ENCODE data around the gene RSPH6A. TPM values are rescaled to one million over a fixed set of nuclear protein-coding genes. Genes with fewer than 3 reads are reported as not detected.

RSPH6A gene
- polyA plus RNA-seq, 1 donor from 2014 or later: not detected

DNA sequence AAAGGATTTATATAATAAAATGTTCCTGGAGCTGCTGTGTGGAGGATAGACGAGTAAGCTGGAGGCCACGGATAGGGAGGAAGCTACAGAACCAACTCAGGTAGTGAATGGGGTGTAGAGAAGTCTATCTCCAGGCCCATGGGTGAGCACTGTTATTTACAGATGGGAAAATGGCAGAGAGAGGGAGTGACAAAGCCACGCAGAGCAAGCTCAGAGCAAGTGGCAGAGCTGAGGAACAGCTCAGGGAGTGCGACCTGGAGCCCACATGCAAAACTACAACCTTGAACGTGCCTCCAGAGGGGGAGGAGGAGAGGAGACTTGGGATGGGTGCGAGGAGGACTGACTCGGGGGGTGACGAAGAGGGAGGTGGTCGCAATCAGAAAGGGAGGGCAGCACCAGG lies 13.4 kb upstream of the RSPH6A start:
- Histone ChIP-seq H2AFZ (ENCODE audit: low read depth, low read length) (no peak overlapping the region), H3K36me3 (ENCODE audit: insufficient read depth, low read length) (no peaks in the 10 kb centered on the region)

DNA sequence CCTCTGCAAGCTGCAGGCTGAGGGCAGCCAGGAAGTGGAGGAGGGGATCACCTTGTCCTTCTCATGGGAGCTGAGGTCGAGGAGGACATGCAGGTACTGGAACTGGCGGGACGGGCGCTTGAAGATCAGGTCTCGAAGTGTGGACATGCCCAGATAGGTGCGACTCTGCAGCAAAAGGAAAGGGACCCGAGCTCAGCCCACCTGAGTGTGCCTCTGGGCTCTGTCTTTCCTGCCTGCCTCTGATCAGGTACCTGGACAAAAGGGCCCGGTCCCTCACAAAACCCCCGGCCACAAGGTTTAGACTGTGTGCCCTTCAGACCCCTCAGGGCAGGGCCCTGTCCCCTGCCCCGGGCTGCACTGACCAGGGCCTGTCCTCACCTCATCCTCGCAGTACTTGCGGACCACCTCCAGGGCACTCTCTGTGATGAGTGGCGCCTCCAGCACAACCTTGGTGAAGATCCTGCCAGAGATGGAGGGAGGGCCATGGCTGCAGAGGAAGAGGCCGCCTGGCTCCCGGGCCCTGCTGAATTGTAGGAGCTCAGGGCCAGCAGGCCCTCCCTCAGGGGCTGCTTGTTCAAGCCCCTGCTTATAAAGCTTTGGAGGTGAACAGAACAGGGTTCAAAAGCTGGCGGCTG lies 12.5 kb upstream of the RSPH6A start:
- Histone ChIP-seq H3K27ac (ENCODE audit: low read length) (no peak overlapping the region), H3K9me2 (ENCODE audit: insufficient read depth, low read length) (no peaks in the 10 kb centered on the region), H3K79me2 (replicated peaks; ENCODE audit: insufficient read depth, low read length) (no peaks in the 10 kb centered on the region), H3K9ac (ENCODE audit: low read length) (no peak overlapping the region), H3K9me3 (ENCODE audit: low read length) (no peaks in the 10 kb centered on the region), H3K36me3 (ENCODE audit: insufficient read depth, low read length) (no peaks in the 10 kb centered on the region), H3K4me3 (ENCODE audit: low read length) (no peak overlapping the region), H3F3A (ENCODE audit: insufficient read depth, low read length, poor library complexity, severe bottlenecking) (no peaks in the 10 kb centered on the region), H3K27me3 (ENCODE audit: insufficient read depth, low read depth, low read length) (no peaks in the 10 kb centered on the region), H3K4me2 (ENCODE audit: low read length) (no peak overlapping the region), H2AFZ (ENCODE audit: low read depth, low read length) (no peak overlapping the region), H4K20me1 (ENCODE audit: insufficient read depth) (no peaks in the 10 kb centered on the region)
- no peak for TF ChIP-seq MXI1 (conservative IDR thresholded peaks at IDR 0.05; ENCODE audit: poor library complexity, severe bottlenecking)

More for the DNA sequence above, 13.4 kb upstream of the RSPH6A start:
- TF ChIP-seq SMC3 (conservative IDR thresholded peaks at IDR 0.05; ENCODE audit: poor library complexity) (no peak), POLR2AphosphoS5 (IDR thresholded peaks at IDR 0.05) (no peak), MXI1 (conservative IDR thresholded peaks at IDR 0.05; ENCODE audit: poor library complexity, severe bottlenecking) (no peak), TAF1 (IDR thresholded peaks at IDR 0.05; ENCODE audit: low read depth) (no peak), EP300 (conservative IDR thresholded peaks at IDR 0.05; ENCODE audit: poor library complexity, severe bottlenecking) (no peak), RAD21 (conservative IDR thresholded peaks at IDR 0.05) (no peak), EZH2 (IDR thresholded peaks at IDR 0.05; ENCODE audit: borderline replicate concordance, insufficient read depth, low read length, poor library complexity, severe bottlenecking) (no peak)
- TF ChIP-seq, protein P1, sequence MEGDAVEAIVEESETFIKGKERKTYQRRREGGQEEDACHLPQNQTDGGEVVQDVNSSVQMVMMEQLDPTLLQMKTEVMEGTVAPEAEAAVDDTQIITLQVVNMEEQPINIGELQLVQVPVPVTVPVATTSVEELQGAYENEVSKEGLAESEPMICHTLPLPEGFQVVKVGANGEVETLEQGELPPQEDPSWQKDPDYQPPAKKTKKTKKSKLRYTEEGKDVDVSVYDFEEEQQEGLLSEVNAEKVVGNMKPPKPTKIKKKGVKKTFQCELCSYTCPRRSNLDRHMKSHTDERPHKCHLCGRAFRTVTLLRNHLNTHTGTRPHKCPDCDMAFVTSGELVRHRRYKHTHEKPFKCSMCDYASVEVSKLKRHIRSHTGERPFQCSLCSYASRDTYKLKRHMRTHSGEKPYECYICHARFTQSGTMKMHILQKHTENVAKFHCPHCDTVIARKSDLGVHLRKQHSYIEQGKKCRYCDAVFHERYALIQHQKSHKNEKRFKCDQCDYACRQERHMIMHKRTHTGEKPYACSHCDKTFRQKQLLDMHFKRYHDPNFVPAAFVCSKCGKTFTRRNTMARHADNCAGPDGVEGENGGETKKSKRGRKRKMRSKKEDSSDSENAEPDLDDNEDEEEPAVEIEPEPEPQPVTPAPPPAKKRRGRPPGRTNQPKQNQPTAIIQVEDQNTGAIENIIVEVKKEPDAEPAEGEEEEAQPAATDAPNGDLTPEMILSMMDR (IDR thresholded peaks at IDR 0.05; ENCODE audit: poor library complexity, severe bottlenecking): no peak
- TF ChIP-seq, protein P2, sequence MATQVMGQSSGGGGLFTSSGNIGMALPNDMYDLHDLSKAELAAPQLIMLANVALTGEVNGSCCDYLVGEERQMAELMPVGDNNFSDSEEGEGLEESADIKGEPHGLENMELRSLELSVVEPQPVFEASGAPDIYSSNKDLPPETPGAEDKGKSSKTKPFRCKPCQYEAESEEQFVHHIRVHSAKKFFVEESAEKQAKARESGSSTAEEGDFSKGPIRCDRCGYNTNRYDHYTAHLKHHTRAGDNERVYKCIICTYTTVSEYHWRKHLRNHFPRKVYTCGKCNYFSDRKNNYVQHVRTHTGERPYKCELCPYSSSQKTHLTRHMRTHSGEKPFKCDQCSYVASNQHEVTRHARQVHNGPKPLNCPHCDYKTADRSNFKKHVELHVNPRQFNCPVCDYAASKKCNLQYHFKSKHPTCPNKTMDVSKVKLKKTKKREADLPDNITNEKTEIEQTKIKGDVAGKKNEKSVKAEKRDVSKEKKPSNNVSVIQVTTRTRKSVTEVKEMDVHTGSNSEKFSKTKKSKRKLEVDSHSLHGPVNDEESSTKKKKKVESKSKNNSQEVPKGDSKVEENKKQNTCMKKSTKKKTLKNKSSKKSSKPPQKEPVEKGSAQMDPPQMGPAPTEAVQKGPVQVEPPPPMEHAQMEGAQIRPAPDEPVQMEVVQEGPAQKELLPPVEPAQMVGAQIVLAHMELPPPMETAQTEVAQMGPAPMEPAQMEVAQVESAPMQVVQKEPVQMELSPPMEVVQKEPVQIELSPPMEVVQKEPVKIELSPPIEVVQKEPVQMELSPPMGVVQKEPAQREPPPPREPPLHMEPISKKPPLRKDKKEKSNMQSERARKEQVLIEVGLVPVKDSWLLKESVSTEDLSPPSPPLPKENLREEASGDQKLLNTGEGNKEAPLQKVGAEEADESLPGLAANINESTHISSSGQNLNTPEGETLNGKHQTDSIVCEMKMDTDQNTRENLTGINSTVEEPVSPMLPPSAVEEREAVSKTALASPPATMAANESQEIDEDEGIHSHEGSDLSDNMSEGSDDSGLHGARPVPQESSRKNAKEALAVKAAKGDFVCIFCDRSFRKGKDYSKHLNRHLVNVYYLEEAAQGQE (IDR thresholded peaks at IDR 0.05; ENCODE audit: borderline replicate concordance): no peak
- Histone ChIP-seq H3K27me3 (ENCODE audit: insufficient read depth, low read depth, low read length) (no peaks in the 10 kb centered on the region), H3K4me3 (ENCODE audit: low read length) (no peak overlapping the region), H3K27ac (ENCODE audit: low read length) (no peak overlapping the region), H3K9ac (ENCODE audit: low read length) (no peak overlapping the region), H3K79me2 (replicated peaks; ENCODE audit: insufficient read depth, low read length) (no peaks in the 10 kb centered on the region), H3K9me2 (ENCODE audit: insufficient read depth, low read length) (no peaks in the 10 kb centered on the region), H3K4me2 (ENCODE audit: low read length) (no peak overlapping the region), H4K20me1 (ENCODE audit: insufficient read depth) (no peaks in the 10 kb centered on the region), H3K9me3 (ENCODE audit: low read length) (no peaks in the 10 kb centered on the region), H3F3A (ENCODE audit: insufficient read depth, low read length, poor library complexity, severe bottlenecking) (no peaks in the 10 kb centered on the region)
